ENCODE results near the gene ZNF460. TPM values are rescaled to one million over a fixed set of nuclear protein-coding genes. Genes with fewer than 3 reads are reported as not detected.
A peak's percentile ranks its signal among the peaks of the same experiment; 100 is the strongest.

ZNF460 gene
- polyA plus RNA-seq, 3 donors, result 2.8 to 4.5 (median 3.5) TPM

DNA sequence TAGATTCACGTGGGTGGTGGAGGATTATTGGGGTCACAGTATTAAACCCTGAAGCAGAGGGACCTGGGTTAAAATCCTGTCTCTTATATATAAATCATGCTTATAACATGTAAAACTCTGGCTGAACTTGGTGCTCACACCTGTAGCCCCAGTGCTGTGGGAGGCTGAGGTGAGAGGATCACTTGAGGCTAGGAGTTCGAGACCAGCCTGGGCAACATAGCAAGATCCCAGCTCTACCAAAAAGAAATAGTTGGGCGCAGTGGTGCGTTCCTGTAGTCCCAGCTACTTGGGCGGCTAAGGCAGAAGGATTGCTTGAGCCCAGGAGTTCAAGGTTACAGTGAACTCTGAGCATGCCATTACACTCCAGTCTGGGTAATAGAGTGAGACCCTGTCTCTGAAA, 37.5 kb upstream of the ZNF460 start:
- intact Hi-C loops (cut with micrococcal nuclease), result loop anchor here in 1 of 2 donors (5.0 to 10.0 kb wide), 2 partner anchors 34 to 112 kb away; partner anchors contain the start of gene ZNF304
- Mint-ChIP-seq H3K4me3 (no peak overlapping the region), H3K27me3 (ENCODE audit: low read depth in 3 of 3) (peaks cover 1 to 5% (median 2%) of the 10 kb centered on the region in 3 donors), H3K9me3 (peaks cover 0 to 13% (median 0%) of the 10 kb centered on the region in 7 donors), H3K36me3 (peaks cover 29 to 48% of the 10 kb centered on the region in 2 donors), H3K4me1 (peaks cover 21% of the 10 kb centered on the region), H3K27ac (peak overlapping the region in 1 of 7 donors; percentile 12)
- TF ChIP-seq, protein P1, sequence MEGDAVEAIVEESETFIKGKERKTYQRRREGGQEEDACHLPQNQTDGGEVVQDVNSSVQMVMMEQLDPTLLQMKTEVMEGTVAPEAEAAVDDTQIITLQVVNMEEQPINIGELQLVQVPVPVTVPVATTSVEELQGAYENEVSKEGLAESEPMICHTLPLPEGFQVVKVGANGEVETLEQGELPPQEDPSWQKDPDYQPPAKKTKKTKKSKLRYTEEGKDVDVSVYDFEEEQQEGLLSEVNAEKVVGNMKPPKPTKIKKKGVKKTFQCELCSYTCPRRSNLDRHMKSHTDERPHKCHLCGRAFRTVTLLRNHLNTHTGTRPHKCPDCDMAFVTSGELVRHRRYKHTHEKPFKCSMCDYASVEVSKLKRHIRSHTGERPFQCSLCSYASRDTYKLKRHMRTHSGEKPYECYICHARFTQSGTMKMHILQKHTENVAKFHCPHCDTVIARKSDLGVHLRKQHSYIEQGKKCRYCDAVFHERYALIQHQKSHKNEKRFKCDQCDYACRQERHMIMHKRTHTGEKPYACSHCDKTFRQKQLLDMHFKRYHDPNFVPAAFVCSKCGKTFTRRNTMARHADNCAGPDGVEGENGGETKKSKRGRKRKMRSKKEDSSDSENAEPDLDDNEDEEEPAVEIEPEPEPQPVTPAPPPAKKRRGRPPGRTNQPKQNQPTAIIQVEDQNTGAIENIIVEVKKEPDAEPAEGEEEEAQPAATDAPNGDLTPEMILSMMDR (IDR thresholded peaks at IDR 0.05), result no peak
- Histone ChIP-seq H3K9ac (ENCODE audit: insufficient read depth, low read length, poor library complexity, severe bottlenecking) (no peak overlapping the region), H3K4me1 (ENCODE audit: control insufficient read depth in 1 of 2, insufficient read depth in 2 of 2, low read length in 2 of 2) (peaks cover 17 to 23% of the 10 kb centered on the region in 2 donors), H3K4me2 (replicated peaks; ENCODE audit: extremely low read depth, low read length, poor library complexity, severe bottlenecking) (no peak overlapping the region), H3K27me3 (ENCODE audit: control insufficient read depth in 2 of 2, insufficient read depth in 2 of 2, low read length in 2 of 2) (no peaks in the 10 kb centered on the region), H2AFZ (ENCODE audit: insufficient read depth, low read depth, low read length, poor library complexity, severe bottlenecking) (no peak overlapping the region), H3K4me3 (replicated peaks in 1 of 3; ENCODE audit: low read depth in 2 of 3, low read length in 3 of 3) (no peak overlapping the region), H3K79me2 (ENCODE audit: insufficient read depth, low read length) (peaks cover 30% of the 10 kb centered on the region), H3K27ac (ENCODE audit: low read depth in 1 of 2, low read length in 2 of 2) (no peak overlapping the region), H3K36me3 (replicated peaks in 1 of 2; ENCODE audit: control insufficient read depth in 1 of 2, insufficient read depth in 2 of 2, low read length in 2 of 2) (peaks cover 29 to 41% of the 10 kb centered on the region in 2 donors), H4K20me1 (ENCODE audit: insufficient read depth, low read length) (no peaks in the 10 kb centered on the region), H3K9me3 (replicated peaks in 1 of 2; ENCODE audit: control insufficient read depth in 1 of 2, insufficient read depth in 1 of 2, low read length in 2 of 2) (no peaks in the 10 kb centered on the region)
- 100% methylated on average over 3 of the region's 5 CpGs for WGBS (ENCODE audit: insufficient coverage)
- DNase-seq, result no peak

DNA sequence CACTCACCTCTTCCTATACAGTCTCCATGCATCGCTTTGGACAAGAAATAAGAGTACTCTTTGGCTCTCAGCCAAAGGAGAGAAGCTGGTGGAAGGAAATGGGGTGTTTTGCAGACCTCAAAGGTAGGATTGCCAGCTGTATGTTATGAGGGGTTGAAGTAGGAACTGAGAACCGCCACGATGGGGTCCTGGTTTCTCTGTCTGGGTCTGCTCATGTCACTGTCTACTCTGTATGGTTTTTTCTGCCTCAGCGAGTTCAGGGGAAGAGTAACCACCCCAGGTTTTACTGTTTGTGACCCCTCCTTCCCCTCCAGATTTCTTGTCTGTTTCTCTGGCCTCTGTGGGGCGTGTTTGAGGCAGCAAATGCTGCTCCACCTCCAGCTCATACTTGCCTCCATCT, 35.8 kb upstream of the ZNF460 start:
- intact Hi-C loops (cut with micrococcal nuclease), result loop anchor here in 1 of 2 donors (5.0 to 10.0 kb wide), 2 partner anchors 33 to 110 kb away; partner anchors contain the start of gene ZNF304
- no peaks in the 10 kb centered on the region for H4K20me1 ChIP-seq (ENCODE audit: insufficient read depth, low read length)
- Mint-ChIP-seq H3K27ac (peak overlapping the region in 1 of 7 donors; percentile 35), H3K4me1 (peaks cover 21% of the 10 kb centered on the region), H3K9me3 (peaks cover 0 to 14% (median 0%) of the 10 kb centered on the region in 7 donors), H3K4me3 (no peak overlapping the region), H3K36me3 (peaks cover 38 to 63% of the 10 kb centered on the region in 2 donors), H3K27me3 (ENCODE audit: low read depth in 3 of 3) (peaks cover 0 to 5% (median 2%) of the 10 kb centered on the region in 3 donors)
- peaks cover 44 to 58% of the 10 kb centered on the region in 2 donors for H3K36me3 ChIP-seq (replicated peaks in 1 of 2; ENCODE audit: control insufficient read depth in 1 of 2, insufficient read depth in 2 of 2, low read length in 2 of 2)
- H3K4me3 ChIP-seq (replicated peaks in 1 of 3; ENCODE audit: low read depth in 2 of 3, low read length in 3 of 3), result no peak overlapping the region
- 87% methylated on average over 3 of the region's 5 CpGs for WGBS (ENCODE audit: insufficient coverage)
- H3K9me3 ChIP-seq (replicated peaks in 1 of 2; ENCODE audit: control insufficient read depth in 1 of 2, insufficient read depth in 1 of 2, low read length in 2 of 2), result no peaks in the 10 kb centered on the region
- H3K27me3 ChIP-seq (ENCODE audit: control insufficient read depth in 2 of 2, insufficient read depth in 2 of 2, low read length in 2 of 2), result no peaks in the 10 kb centered on the region
- TF ChIP-seq, protein P1 (IDR thresholded peaks at IDR 0.05), result no peak
- no peak overlapping the region for H3K27ac ChIP-seq (ENCODE audit: low read depth in 1 of 2, low read length in 2 of 2)
- peaks cover 30% of the 10 kb centered on the region for H3K79me2 ChIP-seq (ENCODE audit: insufficient read depth, low read length)
- H3K4me1 ChIP-seq (ENCODE audit: control insufficient read depth in 1 of 2, insufficient read depth in 2 of 2, low read length in 2 of 2), result peaks cover 17 to 23% of the 10 kb centered on the region in 2 donors
- no peak for DNase-seq
- H2AFZ ChIP-seq (ENCODE audit: insufficient read depth, low read depth, low read length, poor library complexity, severe bottlenecking), result no peak overlapping the region
- no peak overlapping the region for H3K4me2 ChIP-seq (replicated peaks; ENCODE audit: extremely low read depth, low read length, poor library complexity, severe bottlenecking)
- H3K9ac ChIP-seq (ENCODE audit: insufficient read depth, low read length, poor library complexity, severe bottlenecking), result no peak overlapping the region
